GM12801 (cell line): ENCODE measurements around the gene C15orf39.

Experiments used
- CTCF ChIP-seq: IDR thresholded peaks from one replicate; pipeline ENCODE4 v1.5.1; 2011; ENCODE audit warnings: control low read depth; ENCODE audit not compliant: insufficient read length; ENCODE audit errors: extremely low read depth

C15orf39 gene

GRCh38 chr15:75168374-75168773, 33.3 kb upstream of the C15orf39 start:
- TF ChIP-seq CTCF, result no peak

DNA sequence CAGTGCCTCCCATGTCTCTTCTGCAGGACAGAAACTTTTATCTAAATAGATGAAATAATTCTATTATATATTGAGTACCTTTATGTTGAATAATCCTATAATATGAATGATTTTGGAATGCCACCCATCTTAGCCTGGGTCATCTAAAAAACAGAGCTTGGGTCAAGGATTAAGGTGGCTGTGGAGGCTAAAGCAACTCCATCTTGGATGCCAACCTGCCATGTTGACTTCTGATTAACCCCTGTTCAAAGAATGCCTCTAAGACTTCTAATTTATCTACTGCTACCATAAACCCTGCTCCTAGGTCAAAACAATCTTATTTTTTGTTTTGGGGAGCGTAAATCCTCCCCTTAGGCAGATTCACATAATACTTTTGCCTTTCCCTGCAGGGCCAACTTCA, 31.5 kb upstream of the C15orf39 start:
- TF ChIP-seq CTCF, result no peak

DNA sequence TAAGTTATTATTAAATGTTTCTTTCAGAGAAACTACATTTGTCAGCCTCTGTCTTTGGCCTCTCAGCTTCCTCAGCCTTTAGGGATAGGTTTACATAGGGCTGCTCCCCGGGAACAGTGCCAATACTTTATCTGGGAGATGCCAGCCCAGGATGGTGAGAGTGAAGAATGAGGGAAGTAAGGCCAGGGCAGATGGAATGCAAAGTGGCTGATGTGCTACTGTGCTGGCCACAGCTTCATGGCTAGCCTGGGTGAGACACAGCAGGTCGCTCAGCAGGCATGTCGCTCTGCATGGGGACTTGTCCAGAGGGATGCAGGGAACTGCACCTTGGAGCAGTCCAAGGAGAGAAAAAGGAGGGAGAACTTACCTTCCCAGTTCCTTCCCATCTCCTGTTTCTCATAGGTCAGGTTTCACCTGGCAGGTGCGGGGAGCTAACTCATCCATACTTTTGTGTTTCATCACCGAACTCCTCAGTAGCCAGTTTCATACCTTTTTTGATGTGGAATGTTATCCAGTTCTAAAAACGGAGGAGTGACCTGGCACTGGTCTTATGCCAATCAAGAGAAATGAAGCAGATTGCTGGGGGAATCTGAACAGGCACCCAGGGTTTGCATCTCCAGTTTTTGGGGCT, 30.9 kb upstream of the C15orf39 start:
- no peak for TF ChIP-seq CTCF

DNA sequence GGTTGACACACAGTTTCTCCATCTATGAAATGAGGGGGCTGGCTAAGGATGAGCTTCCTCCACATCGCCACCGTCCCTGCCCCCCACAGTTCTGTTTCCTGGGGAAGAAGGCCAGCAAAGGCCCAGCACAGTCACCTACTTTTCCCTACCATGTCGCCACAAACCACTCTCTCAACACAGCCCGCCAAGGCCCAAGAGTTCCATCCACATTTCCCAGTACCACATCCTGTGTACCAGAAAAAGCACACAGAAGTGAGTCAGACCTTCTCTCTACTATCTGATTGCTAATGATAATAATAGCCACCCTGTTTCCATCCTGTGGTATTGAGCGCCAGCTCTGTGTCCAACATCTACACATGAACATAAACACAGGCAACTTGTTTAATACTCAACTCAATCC, 30.3 kb upstream of the C15orf39 start:
- TF ChIP-seq CTCF, result no peak

- TF ChIP-seq CTCF, result no peak
These were observed 29.3 kb upstream of the C15orf39 start for GRCh38 chr15:75172284-75172820.

DNA sequence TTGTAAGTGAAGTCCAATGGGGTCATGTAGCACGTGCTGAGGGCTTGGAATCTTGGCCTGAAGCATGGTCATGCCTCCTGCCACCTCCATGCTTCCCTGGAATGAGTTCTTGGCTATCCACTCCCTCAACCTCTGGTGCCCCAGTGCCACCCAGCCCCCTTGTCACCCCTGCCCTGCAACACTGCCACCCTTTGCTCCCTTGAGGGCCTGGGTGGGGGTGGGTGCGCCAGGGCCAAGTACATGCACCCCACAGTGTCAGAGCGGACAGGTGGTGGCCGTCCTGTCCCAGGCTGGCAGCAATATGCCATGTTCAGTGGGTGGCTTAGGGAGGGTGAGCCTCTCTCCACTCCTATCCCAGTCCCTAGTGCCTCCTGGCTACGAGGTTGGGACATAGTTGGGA, 27.6 kb upstream of the C15orf39 start:
- no peak for TF ChIP-seq CTCF

DNA sequence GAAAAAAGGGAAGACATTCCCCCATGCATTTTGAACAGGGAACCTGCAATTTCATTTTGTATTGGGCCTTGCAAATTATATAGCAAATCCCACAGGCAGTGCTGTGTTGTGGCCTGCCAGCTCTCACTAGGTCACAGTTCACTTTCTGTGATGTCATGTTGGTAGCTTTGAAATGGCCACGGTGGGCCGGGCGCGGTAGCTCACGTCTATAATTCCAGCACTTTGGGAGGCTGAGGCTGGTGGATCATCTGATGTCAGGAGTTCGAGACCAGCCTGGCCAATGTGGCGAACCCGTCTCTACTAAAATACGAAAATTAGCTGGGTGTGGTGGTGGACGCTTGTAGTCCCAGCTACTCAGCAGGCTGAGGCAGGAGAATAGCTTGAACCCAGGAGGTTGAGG, 27.0 kb upstream of the C15orf39 start:
- no peak for TF ChIP-seq CTCF
